ENCODE measurements around the gene TRAPPC8.
A peak's percentile ranks its signal among the peaks of the same experiment; 100 is the strongest.

TRAPPC8 gene

GRCh38 chr18:31884020-31884419, 58.9 kb downstream of the TRAPPC8 start:
- DNase-seq (ENCODE audit: low read depth in 1 of 2, low spot score in 1 of 2) = no peak
- TF ChIP-seq GABPA (IDR thresholded peaks at IDR 0.05; ENCODE audit: low read depth) = no peak
- no peak for TF ChIP-seq SPI1 (IDR thresholded peaks at IDR 0.05; ENCODE audit: borderline replicate concordance, low read depth)
- Histone ChIP-seq H3K4me3 (replicated peaks; ENCODE audit: insufficient read depth, low read length) (no peak overlapping the region), H3K27me3 (ENCODE audit: insufficient read depth, poor library complexity, severe bottlenecking) (no peaks in the 10 kb centered on the region), H3K27ac (replicated peaks) (no peak overlapping the region)

- DNase-seq (ENCODE audit: low read depth in 1 of 2, low spot score in 1 of 2) = no peak
- no peaks in the 10 kb centered on the region for H3K27me3 ChIP-seq (ENCODE audit: insufficient read depth, poor library complexity, severe bottlenecking)
- no peak overlapping the region for H3K27ac ChIP-seq (replicated peaks)
Measured at GRCh38 chr18:31880186-31880898, 62.6 kb downstream of the TRAPPC8 start.

GRCh38 chr18:31878358-31878757, 64.6 kb downstream of the TRAPPC8 start:
- TF ChIP-seq, protein P1, sequence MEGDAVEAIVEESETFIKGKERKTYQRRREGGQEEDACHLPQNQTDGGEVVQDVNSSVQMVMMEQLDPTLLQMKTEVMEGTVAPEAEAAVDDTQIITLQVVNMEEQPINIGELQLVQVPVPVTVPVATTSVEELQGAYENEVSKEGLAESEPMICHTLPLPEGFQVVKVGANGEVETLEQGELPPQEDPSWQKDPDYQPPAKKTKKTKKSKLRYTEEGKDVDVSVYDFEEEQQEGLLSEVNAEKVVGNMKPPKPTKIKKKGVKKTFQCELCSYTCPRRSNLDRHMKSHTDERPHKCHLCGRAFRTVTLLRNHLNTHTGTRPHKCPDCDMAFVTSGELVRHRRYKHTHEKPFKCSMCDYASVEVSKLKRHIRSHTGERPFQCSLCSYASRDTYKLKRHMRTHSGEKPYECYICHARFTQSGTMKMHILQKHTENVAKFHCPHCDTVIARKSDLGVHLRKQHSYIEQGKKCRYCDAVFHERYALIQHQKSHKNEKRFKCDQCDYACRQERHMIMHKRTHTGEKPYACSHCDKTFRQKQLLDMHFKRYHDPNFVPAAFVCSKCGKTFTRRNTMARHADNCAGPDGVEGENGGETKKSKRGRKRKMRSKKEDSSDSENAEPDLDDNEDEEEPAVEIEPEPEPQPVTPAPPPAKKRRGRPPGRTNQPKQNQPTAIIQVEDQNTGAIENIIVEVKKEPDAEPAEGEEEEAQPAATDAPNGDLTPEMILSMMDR (IDR thresholded peaks at IDR 0.05; ENCODE audit: insufficient read depth, low read length) = no peak
- TF ChIP-seq, protein P2, sequence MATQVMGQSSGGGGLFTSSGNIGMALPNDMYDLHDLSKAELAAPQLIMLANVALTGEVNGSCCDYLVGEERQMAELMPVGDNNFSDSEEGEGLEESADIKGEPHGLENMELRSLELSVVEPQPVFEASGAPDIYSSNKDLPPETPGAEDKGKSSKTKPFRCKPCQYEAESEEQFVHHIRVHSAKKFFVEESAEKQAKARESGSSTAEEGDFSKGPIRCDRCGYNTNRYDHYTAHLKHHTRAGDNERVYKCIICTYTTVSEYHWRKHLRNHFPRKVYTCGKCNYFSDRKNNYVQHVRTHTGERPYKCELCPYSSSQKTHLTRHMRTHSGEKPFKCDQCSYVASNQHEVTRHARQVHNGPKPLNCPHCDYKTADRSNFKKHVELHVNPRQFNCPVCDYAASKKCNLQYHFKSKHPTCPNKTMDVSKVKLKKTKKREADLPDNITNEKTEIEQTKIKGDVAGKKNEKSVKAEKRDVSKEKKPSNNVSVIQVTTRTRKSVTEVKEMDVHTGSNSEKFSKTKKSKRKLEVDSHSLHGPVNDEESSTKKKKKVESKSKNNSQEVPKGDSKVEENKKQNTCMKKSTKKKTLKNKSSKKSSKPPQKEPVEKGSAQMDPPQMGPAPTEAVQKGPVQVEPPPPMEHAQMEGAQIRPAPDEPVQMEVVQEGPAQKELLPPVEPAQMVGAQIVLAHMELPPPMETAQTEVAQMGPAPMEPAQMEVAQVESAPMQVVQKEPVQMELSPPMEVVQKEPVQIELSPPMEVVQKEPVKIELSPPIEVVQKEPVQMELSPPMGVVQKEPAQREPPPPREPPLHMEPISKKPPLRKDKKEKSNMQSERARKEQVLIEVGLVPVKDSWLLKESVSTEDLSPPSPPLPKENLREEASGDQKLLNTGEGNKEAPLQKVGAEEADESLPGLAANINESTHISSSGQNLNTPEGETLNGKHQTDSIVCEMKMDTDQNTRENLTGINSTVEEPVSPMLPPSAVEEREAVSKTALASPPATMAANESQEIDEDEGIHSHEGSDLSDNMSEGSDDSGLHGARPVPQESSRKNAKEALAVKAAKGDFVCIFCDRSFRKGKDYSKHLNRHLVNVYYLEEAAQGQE (IDR thresholded peaks at IDR 0.05; ENCODE audit: insufficient replicate concordance, low read depth) = no peak
- TF ChIP-seq POLR2AphosphoS5 (IDR thresholded peaks at IDR 0.05; ENCODE audit: low read depth) (no peak), SPI1 (IDR thresholded peaks at IDR 0.05; ENCODE audit: borderline replicate concordance, low read depth) (no peak), GABPA (IDR thresholded peaks at IDR 0.05; ENCODE audit: low read depth) (no peak)
- Histone ChIP-seq H3K27ac (replicated peaks) (no peak overlapping the region), H3K27me3 (ENCODE audit: insufficient read depth, poor library complexity, severe bottlenecking) (no peaks in the 10 kb centered on the region)

More at GRCh38 chr18:31880186-31880898, 62.6 kb downstream of the TRAPPC8 start:
- no peak overlapping the region for H3K4me3 ChIP-seq (replicated peaks; ENCODE audit: insufficient read depth, low read length)
- peak; percentile 94 for TF ChIP-seq SPI1 (IDR thresholded peaks at IDR 0.05; ENCODE audit: borderline replicate concordance, low read depth)
- TF ChIP-seq, protein P1 (IDR thresholded peaks at IDR 0.05; ENCODE audit: insufficient read depth, low read length) = no peak

DNA sequence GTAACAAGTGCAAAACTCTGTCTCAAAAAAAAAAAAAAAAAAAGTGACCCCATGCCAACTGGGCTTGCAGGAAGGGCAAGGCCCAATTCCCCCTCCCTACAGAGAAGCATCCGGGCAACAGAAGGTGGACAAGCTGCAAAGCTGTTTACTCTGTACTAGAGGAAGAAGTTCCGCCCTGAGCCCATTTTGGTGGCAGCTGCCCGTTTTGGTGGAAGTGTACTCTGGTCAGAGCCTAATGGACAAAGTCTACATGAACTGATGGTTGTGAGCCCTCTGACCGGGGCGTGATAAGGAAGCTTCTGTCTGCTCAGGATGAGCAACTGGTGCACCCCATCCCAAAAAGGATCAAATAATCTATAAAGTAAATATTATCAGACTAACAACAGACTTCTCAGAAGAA, 65.0 kb downstream of the TRAPPC8 start:
- DNase-seq (ENCODE audit: low read depth in 1 of 2, low spot score in 1 of 2) = no peak
- no peaks in the 10 kb centered on the region for H3K27me3 ChIP-seq (ENCODE audit: insufficient read depth, poor library complexity, severe bottlenecking)
- H3K27ac ChIP-seq (replicated peaks) = no peak overlapping the region
- no peak overlapping the region for H3K4me3 ChIP-seq (replicated peaks; ENCODE audit: insufficient read depth, low read length)
- TF ChIP-seq, protein P2 (IDR thresholded peaks at IDR 0.05; ENCODE audit: insufficient replicate concordance, low read depth) = no peak
- TF ChIP-seq GABPA (IDR thresholded peaks at IDR 0.05; ENCODE audit: low read depth) (no peak), SPI1 (IDR thresholded peaks at IDR 0.05; ENCODE audit: borderline replicate concordance, low read depth) (no peak), POLR2AphosphoS5 (IDR thresholded peaks at IDR 0.05; ENCODE audit: low read depth) (no peak)
- TF ChIP-seq, protein P1 (IDR thresholded peaks at IDR 0.05; ENCODE audit: insufficient read depth, low read length) = no peak

More at GRCh38 chr18:31878358-31878757, 64.6 kb downstream of the TRAPPC8 start:
- no peak for DNase-seq (ENCODE audit: low read depth in 1 of 2, low spot score in 1 of 2)
- no peak overlapping the region for H3K4me3 ChIP-seq (replicated peaks; ENCODE audit: insufficient read depth, low read length)
